Uterus (tissue), 2 donors: ENCODE data around the gene MED25.
"Not testable (repeated sequence)": the region's sequence is repeated elsewhere in the genome, so short reads cannot be mapped to it uniquely, and the experiment has no call there.

Experiments
- POLR2A ChIP-seq, 2 donors: fragments of 450-650 bp; IDR thresholded peaks; one replicate each; pipeline ENCODE4 v1.6.1; 2016; ENCODE audit warnings: antibody characterized with exemption in 2 of 2, mild to moderate bottlenecking in 1 of 2, moderate library complexity in 1 of 2
- TF ChIP-seq, protein P1 (sequence below), 4 experiments: fragments of 200-600 bp in 2 of 4; fragments of 450-650 bp in 2 of 4; sonication (generic) in 2 of 4; IDR thresholded peaks; one replicate each; pipeline ENCODE4 v1.5.1; 2016 to 2019; ENCODE audit warnings: antibody characterized with exemption in 4 of 4, mild to moderate bottlenecking in 2 of 4, moderate library complexity in 1 of 4

DNA sequence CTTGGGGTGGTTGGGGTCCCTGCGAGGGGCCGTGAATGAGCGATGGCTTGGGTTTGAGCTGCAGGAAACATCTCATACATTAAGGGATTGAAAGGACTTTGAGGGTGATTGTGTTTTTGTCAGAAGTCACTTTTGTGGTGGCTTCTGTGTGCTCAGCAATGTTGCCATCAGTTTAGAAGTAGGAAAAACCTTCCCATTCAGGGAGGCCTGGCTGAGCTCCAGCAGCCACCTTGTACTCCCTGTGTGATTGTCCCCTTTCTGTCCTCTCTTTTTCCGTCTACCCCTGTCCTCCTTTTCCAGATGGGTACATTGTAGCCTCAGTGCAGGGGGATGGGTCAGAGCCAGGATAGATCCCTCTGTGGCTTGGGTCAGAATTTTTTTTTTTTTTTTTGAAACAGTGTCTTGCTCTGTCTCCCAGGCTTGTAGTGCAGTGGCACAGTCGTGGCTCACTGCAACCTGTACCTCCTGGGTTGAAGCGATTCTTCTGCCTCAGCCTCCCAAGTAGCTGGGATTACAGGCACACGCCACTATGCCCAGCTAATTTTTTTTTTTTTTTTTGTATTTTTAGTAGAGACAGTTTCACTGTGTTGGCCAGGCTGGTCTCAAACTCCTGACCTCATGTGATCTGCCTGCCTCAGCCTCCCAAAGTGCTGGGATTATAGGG, 1.5 kb downstream of the MED25 start:
- not testable (repeated sequence) for TF ChIP-seq POLR2A (IDR thresholded peaks at IDR 0.05)
- TF ChIP-seq, protein P1, sequence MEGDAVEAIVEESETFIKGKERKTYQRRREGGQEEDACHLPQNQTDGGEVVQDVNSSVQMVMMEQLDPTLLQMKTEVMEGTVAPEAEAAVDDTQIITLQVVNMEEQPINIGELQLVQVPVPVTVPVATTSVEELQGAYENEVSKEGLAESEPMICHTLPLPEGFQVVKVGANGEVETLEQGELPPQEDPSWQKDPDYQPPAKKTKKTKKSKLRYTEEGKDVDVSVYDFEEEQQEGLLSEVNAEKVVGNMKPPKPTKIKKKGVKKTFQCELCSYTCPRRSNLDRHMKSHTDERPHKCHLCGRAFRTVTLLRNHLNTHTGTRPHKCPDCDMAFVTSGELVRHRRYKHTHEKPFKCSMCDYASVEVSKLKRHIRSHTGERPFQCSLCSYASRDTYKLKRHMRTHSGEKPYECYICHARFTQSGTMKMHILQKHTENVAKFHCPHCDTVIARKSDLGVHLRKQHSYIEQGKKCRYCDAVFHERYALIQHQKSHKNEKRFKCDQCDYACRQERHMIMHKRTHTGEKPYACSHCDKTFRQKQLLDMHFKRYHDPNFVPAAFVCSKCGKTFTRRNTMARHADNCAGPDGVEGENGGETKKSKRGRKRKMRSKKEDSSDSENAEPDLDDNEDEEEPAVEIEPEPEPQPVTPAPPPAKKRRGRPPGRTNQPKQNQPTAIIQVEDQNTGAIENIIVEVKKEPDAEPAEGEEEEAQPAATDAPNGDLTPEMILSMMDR (IDR thresholded peaks at IDR 0.05): not testable (repeated sequence)
